ENCODE results near the gene RASSF5.
"Not testable (repeated sequence)": the region's sequence is repeated elsewhere in the genome, so short reads cannot be mapped to it uniquely, and the experiment has no call there.

The RASSF5 gene

GRCh38 chr1:206476591-206476990 lies 30.7 kb upstream of the RASSF5 start:
- DNase-seq (ENCODE audit: low spot score) = no peak

- no peak for DNase-seq (ENCODE audit: low spot score)
Observed at GRCh38 chr1:206477110-206477509, 30.2 kb upstream of the RASSF5 start.

- DNase-seq (ENCODE audit: low spot score) = no peak
Observed at GRCh38 chr1:206477581-206478380, 29.6 kb upstream of the RASSF5 start.

- DNase-seq (ENCODE audit: low spot score) = no peak
Observed at GRCh38 chr1:206478746-206479145, 28.6 kb upstream of the RASSF5 start.

GRCh38 chr1:206479183-206480125 lies 27.9 kb upstream of the RASSF5 start:
- peak; percentile 66 for DNase-seq (ENCODE audit: low spot score)

- DNase-seq (ENCODE audit: low spot score) = no peak
Observed at GRCh38 chr1:206480211-206480610, 27.1 kb upstream of the RASSF5 start.

GRCh38 chr1:206482611-206483010 lies 24.7 kb upstream of the RASSF5 start:
- DNase-seq (ENCODE audit: low spot score) = no peak

GRCh38 chr1:206483864-206484263 lies 23.5 kb upstream of the RASSF5 start:
- DNase-seq (ENCODE audit: low spot score) = not testable (repeated sequence)

- DNase-seq (ENCODE audit: low spot score) = no peak
Observed at GRCh38 chr1:206484901-206485300, 22.4 kb upstream of the RASSF5 start.

GRCh38 chr1:206486995-206487788 lies 20.1 kb upstream of the RASSF5 start:
- no peak for DNase-seq (ENCODE audit: low spot score)

GRCh38 chr1:206487970-206488369 lies 19.4 kb upstream of the RASSF5 start:
- no peak for DNase-seq (ENCODE audit: low spot score)

GRCh38 chr1:206488466-206488865 lies 18.9 kb upstream of the RASSF5 start:
- DNase-seq (ENCODE audit: low spot score) = no peak

GRCh38 chr1:206489980-206490770 lies 17.2 kb upstream of the RASSF5 start:
- DNase-seq (ENCODE audit: low spot score) = peak; percentile 27

- no peak for DNase-seq (ENCODE audit: low spot score)
Observed at GRCh38 chr1:206490771-206491405, 16.4 kb upstream of the RASSF5 start.

GRCh38 chr1:206491616-206492015 lies 15.7 kb upstream of the RASSF5 start:
- no peak for DNase-seq (ENCODE audit: low spot score)

- no peak for DNase-seq (ENCODE audit: low spot score)
Observed at GRCh38 chr1:206492589-206492988, 14.7 kb upstream of the RASSF5 start.

- no peak for DNase-seq (ENCODE audit: low spot score)
Observed at GRCh38 chr1:206493279-206493678, 14.1 kb upstream of the RASSF5 start.

GRCh38 chr1:206495011-206495461 lies 12.3 kb upstream of the RASSF5 start:
- no peak for DNase-seq (ENCODE audit: low spot score)

GRCh38 chr1:206495493-206496046 lies 11.8 kb upstream of the RASSF5 start:
- no peak for DNase-seq (ENCODE audit: low spot score)

GRCh38 chr1:206496131-206496793 lies 11.1 kb upstream of the RASSF5 start:
- DNase-seq (ENCODE audit: low spot score) = no peak
